ENCODE measurements around the gene COL7A1.

GRCh38 chr3:48571938-48572337 is 23.2 kb downstream of the COL7A1 start:
- TF ChIP-seq POLR2A (IDR thresholded peaks at IDR 0.05): no peak
- TF ChIP-seq, protein P1, sequence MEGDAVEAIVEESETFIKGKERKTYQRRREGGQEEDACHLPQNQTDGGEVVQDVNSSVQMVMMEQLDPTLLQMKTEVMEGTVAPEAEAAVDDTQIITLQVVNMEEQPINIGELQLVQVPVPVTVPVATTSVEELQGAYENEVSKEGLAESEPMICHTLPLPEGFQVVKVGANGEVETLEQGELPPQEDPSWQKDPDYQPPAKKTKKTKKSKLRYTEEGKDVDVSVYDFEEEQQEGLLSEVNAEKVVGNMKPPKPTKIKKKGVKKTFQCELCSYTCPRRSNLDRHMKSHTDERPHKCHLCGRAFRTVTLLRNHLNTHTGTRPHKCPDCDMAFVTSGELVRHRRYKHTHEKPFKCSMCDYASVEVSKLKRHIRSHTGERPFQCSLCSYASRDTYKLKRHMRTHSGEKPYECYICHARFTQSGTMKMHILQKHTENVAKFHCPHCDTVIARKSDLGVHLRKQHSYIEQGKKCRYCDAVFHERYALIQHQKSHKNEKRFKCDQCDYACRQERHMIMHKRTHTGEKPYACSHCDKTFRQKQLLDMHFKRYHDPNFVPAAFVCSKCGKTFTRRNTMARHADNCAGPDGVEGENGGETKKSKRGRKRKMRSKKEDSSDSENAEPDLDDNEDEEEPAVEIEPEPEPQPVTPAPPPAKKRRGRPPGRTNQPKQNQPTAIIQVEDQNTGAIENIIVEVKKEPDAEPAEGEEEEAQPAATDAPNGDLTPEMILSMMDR (IDR thresholded peaks at IDR 0.05 in 4 of 5, conservative IDR thresholded peaks at IDR 0.05 in 1 of 5): no peak

Data from gastrocnemius medialis (tissue), 4 donors.